ENCODE measurements around the gene EBPL.

EBPL gene

GRCh38 chr13:49669735-49670309, 21.5 kb downstream of the EBPL start:
- no peaks in the 10 kb centered on the region for H3K79me2 ChIP-seq (ENCODE audit: insufficient read depth, low read depth)
- H3K4me3 ChIP-seq (IDR thresholded peaks at IDR 0.05; ENCODE audit: insufficient read depth, low read depth, low read length): no peak overlapping the region
- peak; percentile 39 for TF ChIP-seq CTCF (conservative IDR thresholded peaks at IDR 0.05; ENCODE audit: low read depth, low read length)
- no peaks in the 10 kb centered on the region for H3K4me1 ChIP-seq (ENCODE audit: low read depth, poor library complexity, severe bottlenecking)
- no peak overlapping the region for H3K9ac ChIP-seq
- H3K27me3 ChIP-seq (ENCODE audit: insufficient read depth, low read depth): no peaks in the 10 kb centered on the region
- no peaks in the 10 kb centered on the region for H3K36me3 ChIP-seq (ENCODE audit: insufficient read depth)
- H3K4me2 ChIP-seq: no peak overlapping the region
- H2AFZ ChIP-seq (ENCODE audit: low read depth): no peak overlapping the region
- H4K20me1 ChIP-seq (ENCODE audit: insufficient read depth): no peaks in the 10 kb centered on the region
- no peak overlapping the region for H3K27ac ChIP-seq

- no peaks in the 10 kb centered on the region for H4K20me1 ChIP-seq (ENCODE audit: insufficient read depth)
- no peak for TF ChIP-seq CTCF (conservative IDR thresholded peaks at IDR 0.05; ENCODE audit: low read depth, low read length)
- H3K36me3 ChIP-seq (ENCODE audit: insufficient read depth): no peaks in the 10 kb centered on the region
Measured at GRCh38 chr13:49667773-49668172, 23.5 kb downstream of the EBPL start.

GRCh38 chr13:49664606-49665005, 26.7 kb downstream of the EBPL start:
- Histone ChIP-seq H3K36me3 (ENCODE audit: insufficient read depth) (no peaks in the 10 kb centered on the region), H3K27ac (no peak overlapping the region), H3K79me2 (ENCODE audit: insufficient read depth, low read depth) (no peaks in the 10 kb centered on the region), H3K4me3 (IDR thresholded peaks at IDR 0.05; ENCODE audit: insufficient read depth, low read depth, low read length) (no peak overlapping the region), H3K4me1 (ENCODE audit: low read depth, poor library complexity, severe bottlenecking) (no peaks in the 10 kb centered on the region), H3K9ac (no peak overlapping the region), H3K27me3 (ENCODE audit: insufficient read depth, low read depth) (no peaks in the 10 kb centered on the region), H3K4me2 (no peak overlapping the region), H2AFZ (ENCODE audit: low read depth) (no peak overlapping the region), H4K20me1 (ENCODE audit: insufficient read depth) (no peaks in the 10 kb centered on the region)
- no peak for TF ChIP-seq CTCF (conservative IDR thresholded peaks at IDR 0.05; ENCODE audit: low read depth, low read length)

More at GRCh38 chr13:49667773-49668172, 23.5 kb downstream of the EBPL start:
- Histone ChIP-seq H3K4me1 (ENCODE audit: low read depth, poor library complexity, severe bottlenecking) (no peaks in the 10 kb centered on the region), H3K4me2 (no peak overlapping the region), H2AFZ (ENCODE audit: low read depth) (no peak overlapping the region), H3K79me2 (ENCODE audit: insufficient read depth, low read depth) (no peaks in the 10 kb centered on the region), H3K4me3 (IDR thresholded peaks at IDR 0.05; ENCODE audit: insufficient read depth, low read depth, low read length) (no peak overlapping the region), H3K9ac (no peak overlapping the region), H3K27me3 (ENCODE audit: insufficient read depth, low read depth) (no peaks in the 10 kb centered on the region), H3K27ac (no peak overlapping the region)

- H3K79me2 ChIP-seq (ENCODE audit: insufficient read depth, low read depth): no peaks in the 10 kb centered on the region
- no peaks in the 10 kb centered on the region for H4K20me1 ChIP-seq (ENCODE audit: insufficient read depth)
- no peak overlapping the region for H3K4me2 ChIP-seq
- H2AFZ ChIP-seq (ENCODE audit: low read depth): no peak overlapping the region
- no peaks in the 10 kb centered on the region for H3K4me1 ChIP-seq (ENCODE audit: low read depth, poor library complexity, severe bottlenecking)
- H3K27me3 ChIP-seq (ENCODE audit: insufficient read depth, low read depth): no peaks in the 10 kb centered on the region
- no peak overlapping the region for H3K4me3 ChIP-seq (IDR thresholded peaks at IDR 0.05; ENCODE audit: insufficient read depth, low read depth, low read length)
- H3K27ac ChIP-seq: no peak overlapping the region
- no peak overlapping the region for H3K9ac ChIP-seq
- no peaks in the 10 kb centered on the region for H3K36me3 ChIP-seq (ENCODE audit: insufficient read depth)
- no peak for TF ChIP-seq CTCF (conservative IDR thresholded peaks at IDR 0.05; ENCODE audit: low read depth, low read length)
Measured at GRCh38 chr13:49657241-49657641, 34.0 kb downstream of the EBPL start.
